Fibroblast of mammary gland (primary cell): Measurements from ENCODE around the gene USP2.
A peak's percentile ranks its signal among the peaks of the same experiment; 100 is the strongest.

ENCODE experiments used
- DNase-seq: peaks from one replicate; pipeline ENCODE4 v3.0.0-alpha.2; 2010; ENCODE audit warnings: low read depth
- H3K4me3 ChIP-seq: 2 replicates; pipeline ENCODE4 v1.5.1; 2011; ENCODE audit warnings: low read depth, mild to moderate bottlenecking, low read length, moderate library complexity; ENCODE audit not compliant: control insufficient read depth
- TF ChIP-seq, protein P1 (sequence below): conservative IDR thresholded peaks from 2 replicates; pipeline ENCODE4 v1.5.1; 2011; ENCODE audit warnings: low read depth, low read length, inconsistent platforms; ENCODE audit not compliant: control insufficient read depth, insufficient read depth

USP2 gene

GRCh38 chr11:119363851-119364590 lies 17.5 kb downstream of the USP2 start:
- no peak overlapping the region for H3K4me3 ChIP-seq
- TF ChIP-seq, protein P1, sequence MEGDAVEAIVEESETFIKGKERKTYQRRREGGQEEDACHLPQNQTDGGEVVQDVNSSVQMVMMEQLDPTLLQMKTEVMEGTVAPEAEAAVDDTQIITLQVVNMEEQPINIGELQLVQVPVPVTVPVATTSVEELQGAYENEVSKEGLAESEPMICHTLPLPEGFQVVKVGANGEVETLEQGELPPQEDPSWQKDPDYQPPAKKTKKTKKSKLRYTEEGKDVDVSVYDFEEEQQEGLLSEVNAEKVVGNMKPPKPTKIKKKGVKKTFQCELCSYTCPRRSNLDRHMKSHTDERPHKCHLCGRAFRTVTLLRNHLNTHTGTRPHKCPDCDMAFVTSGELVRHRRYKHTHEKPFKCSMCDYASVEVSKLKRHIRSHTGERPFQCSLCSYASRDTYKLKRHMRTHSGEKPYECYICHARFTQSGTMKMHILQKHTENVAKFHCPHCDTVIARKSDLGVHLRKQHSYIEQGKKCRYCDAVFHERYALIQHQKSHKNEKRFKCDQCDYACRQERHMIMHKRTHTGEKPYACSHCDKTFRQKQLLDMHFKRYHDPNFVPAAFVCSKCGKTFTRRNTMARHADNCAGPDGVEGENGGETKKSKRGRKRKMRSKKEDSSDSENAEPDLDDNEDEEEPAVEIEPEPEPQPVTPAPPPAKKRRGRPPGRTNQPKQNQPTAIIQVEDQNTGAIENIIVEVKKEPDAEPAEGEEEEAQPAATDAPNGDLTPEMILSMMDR, result no peak
- DNase-seq, result no peak

GRCh38 chr11:119363081-119363850 lies 18.2 kb downstream of the USP2 start:
- H3K4me3 ChIP-seq, result no peak overlapping the region
- no peak for DNase-seq
- TF ChIP-seq, protein P1, result no peak

DNA sequence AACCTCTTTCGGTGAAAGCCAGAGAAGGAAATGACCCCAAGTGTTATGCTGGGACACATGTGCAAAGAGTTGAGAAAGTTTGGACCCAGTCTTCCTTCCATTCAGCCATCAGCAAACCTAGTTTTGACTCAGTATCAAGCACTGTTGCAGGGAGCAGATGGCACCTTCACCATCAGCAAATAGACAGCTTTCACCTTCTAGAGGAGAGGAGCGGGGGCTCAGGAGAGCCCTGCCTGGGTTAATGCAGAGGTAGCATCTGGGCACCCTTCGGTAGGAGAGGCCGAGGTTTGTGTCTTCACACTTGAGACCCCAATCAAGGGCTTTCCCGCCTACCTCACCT lies 18.8 kb downstream of the USP2 start:
- DNase-seq, result no peak
- no peak overlapping the region for H3K4me3 ChIP-seq
- TF ChIP-seq, protein P1, result no peak

DNA sequence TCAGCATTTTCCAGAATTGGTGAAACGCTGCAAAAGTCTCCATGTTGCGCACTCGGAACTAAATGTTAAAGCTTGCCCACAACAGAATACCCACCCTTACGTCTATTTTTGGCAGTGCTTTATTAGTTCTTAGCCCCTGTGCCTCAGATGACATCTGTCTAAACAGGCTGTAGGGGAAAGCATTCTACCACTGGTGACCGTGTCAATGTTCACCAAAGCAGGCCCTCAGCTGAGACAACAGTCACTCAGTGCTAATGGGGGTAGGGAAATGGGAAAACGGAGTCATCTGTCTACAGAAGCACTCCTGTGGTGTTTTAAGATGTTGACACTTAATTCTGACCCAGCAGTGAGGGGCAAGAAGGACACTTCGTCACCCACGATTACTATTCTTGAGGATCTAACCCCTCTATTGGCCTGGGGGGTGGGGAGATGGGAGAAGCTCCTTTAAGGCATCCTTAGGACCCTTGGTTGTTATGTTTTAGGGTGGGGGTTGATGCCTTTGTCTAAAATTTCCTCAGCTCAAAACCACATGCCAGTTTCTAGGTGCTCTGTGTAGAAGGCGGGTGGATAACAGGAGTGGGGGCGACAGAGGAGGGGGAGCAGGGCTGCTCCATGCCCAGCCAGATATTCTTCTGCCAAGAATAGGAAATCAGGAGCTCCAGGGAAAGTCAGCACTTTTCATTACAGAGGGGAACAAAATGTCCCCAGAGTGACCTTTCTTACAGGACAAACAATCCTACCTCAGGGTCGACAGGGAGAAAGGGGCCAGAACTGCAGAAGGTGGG lies 19.4 kb downstream of the USP2 start:
- no peak overlapping the region for H3K4me3 ChIP-seq
- DNase-seq, result no peak
- TF ChIP-seq, protein P1, result no peak

- DNase-seq, result peak; percentile 95
- no peak overlapping the region for H3K4me3 ChIP-seq
- TF ChIP-seq, protein P1, result no peak
Measured at GRCh38 chr11:119361056-119361787, 20.3 kb downstream of the USP2 start.

DNA sequence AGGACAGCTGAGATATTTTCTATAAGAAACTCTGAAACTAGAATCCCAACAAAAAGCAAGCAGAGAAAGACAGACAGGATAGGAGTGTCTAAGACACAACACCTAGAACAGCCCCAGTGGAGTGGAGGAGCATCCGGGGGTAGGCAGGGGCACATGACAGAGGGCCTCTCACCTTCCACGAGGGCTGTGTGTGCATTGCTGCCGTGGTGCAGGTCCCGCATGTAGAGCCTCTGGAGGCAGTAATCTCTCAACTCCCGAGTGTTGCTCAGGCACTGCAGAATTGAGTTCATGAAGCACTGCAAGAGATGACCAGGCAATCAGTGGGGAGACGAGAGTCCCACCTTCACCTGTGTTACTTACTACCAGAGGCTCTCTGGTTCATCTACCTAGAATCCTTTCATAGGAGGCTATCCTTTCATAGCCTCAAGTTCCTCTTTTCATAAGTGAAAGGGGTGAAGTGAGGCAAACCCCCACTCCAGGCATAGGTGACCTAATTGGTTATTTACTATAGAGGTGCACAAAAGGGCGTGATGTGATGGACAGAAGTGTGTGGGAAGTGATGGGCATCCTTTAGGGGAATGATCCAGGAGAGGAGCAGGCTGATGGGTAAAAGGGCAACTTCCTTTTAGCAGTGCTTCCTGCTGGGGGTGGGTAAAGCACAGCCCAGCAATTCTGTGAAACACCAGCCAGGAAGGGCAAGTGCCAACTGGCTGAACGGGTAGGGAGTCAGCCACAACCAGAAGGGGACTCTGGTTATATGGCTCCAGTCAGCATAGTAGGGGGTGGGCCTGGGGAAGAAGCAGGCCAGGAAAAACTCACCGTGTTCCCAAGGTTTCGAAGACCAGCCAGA lies 21.9 kb downstream of the USP2 start:
- H3K4me3 ChIP-seq, result no peak overlapping the region
- no peak for DNase-seq
- TF ChIP-seq, protein P1, result no peak
